HepG2 (cell line): ENCODE data around the gene SLC38A8. TPM values are rescaled to one million over a fixed set of nuclear protein-coding genes. Genes with fewer than 3 reads are reported as not detected.

ENCODE experiments used
- BORCS8-MEF2B ChIP-seq: sonication (generic); formaldehyde crosslinking; IDR thresholded peaks from 2 replicates; pipeline ENCODE4 v1.8.0; 2022; ENCODE audit warnings: mild to moderate bottlenecking, missing genetic modification reagents
- CREM ChIP-seq, 2 experiments: sonication (generic) in 1 of 2; formaldehyde crosslinking in 1 of 2; IDR thresholded peaks; 2 replicates each; pipeline versions ENCODE4 v1.4.0 to v1.6.1; 2016 to 2020; ENCODE audit warnings: antibody characterized with exemption in 1 of 2, mild to moderate bottlenecking in 1 of 2, missing genetic modification reagents in 1 of 2
- CTCF ChIP-seq: sonication (generic); formaldehyde crosslinking; IDR thresholded peaks from 2 replicates; pipeline ENCODE4 v1.5.0; 2020; ENCODE audit warnings: mild to moderate bottlenecking, missing genetic modification reagents, moderate library complexity
- DRAP1 ChIP-seq: IDR thresholded peaks from 2 replicates; pipeline ENCODE4 v1.6.1; 2016; ENCODE audit warnings: missing genetic modification reagents, missing compliant biosample characterization
- GATAD2A ChIP-seq: IDR thresholded peaks from 2 replicates; pipeline ENCODE4 v1.6.1; 2016
- KLF16 ChIP-seq, 2 experiments: sonication (generic) in 1 of 2; formaldehyde crosslinking in 1 of 2; IDR thresholded peaks; 2 replicates each; pipeline versions ENCODE4 v1.6.1 to v1.8.0; 2016 to 2023; ENCODE audit warnings: missing genetic modification reagents in 2 of 2, missing compliant biosample characterization in 1 of 2
- RELA ChIP-seq: sonication (generic); formaldehyde crosslinking; IDR thresholded peaks from 2 replicates; pipeline ENCODE4 v1.4.0; 2020; ENCODE audit warnings: missing genetic modification reagents
- SALL1 ChIP-seq: sonication (generic); formaldehyde crosslinking; IDR thresholded peaks from 2 replicates; pipeline ENCODE4 v1.8.0; 2022; ENCODE audit warnings: mild to moderate bottlenecking, missing genetic modification reagents
- SAP130 ChIP-seq: IDR thresholded peaks from 2 replicates; pipeline ENCODE4 v1.6.1; 2016; ENCODE audit warnings: low read depth
- SMAD1 ChIP-seq: sonication (generic); formaldehyde crosslinking; IDR thresholded peaks from 2 replicates; pipeline ENCODE4 v1.4.0; 2020; ENCODE audit warnings: missing genetic modification reagents, low read depth, mild to moderate bottlenecking, borderline replicate concordance
- SMC3 ChIP-seq: IDR thresholded peaks from 2 replicates; pipeline ENCODE4 v1.6.1; 2011; ENCODE audit warnings: low read length, improper control_type of control experiment
- SP1 ChIP-seq, 2 experiments: fragments of 450-650 bp in 1 of 2; sonication (generic) in 1 of 2; formaldehyde crosslinking in 1 of 2; IDR thresholded peaks; 2 replicates each; pipeline versions ENCODE4 v1.4.0 to v1.6.1; 2016 to 2020; ENCODE audit warnings: missing genetic modification reagents in 1 of 2
- SSRP1 ChIP-seq: IDR thresholded peaks from 2 replicates; pipeline ENCODE4 v1.6.1; 2016; ENCODE audit warnings: control low read depth
- TEAD3 ChIP-seq: optimal IDR thresholded peaks from 2 replicates; pipeline ENCODE3; 2016; ENCODE audit warnings: borderline replicate concordance
- ZNF136 ChIP-seq: sonication (generic); formaldehyde crosslinking; IDR thresholded peaks from 2 replicates; pipeline ENCODE4 v1.8.1; 2022; ENCODE audit warnings: low read depth, mild to moderate bottlenecking, moderate library complexity, missing genetic modification reagents
- ZNF446 ChIP-seq: sonication (generic); formaldehyde crosslinking; IDR thresholded peaks from 2 replicates; pipeline ENCODE4 v1.5.0; 2020; ENCODE audit warnings: mild to moderate bottlenecking, missing genetic modification reagents
- ZNF501 ChIP-seq: sonication (generic); formaldehyde crosslinking; IDR thresholded peaks from 2 replicates; pipeline ENCODE4 v1.5.1; 2020; ENCODE audit warnings: mild to moderate bottlenecking, moderate library complexity, missing genetic modification reagents
- ZNF550 ChIP-seq: sonication (generic); formaldehyde crosslinking; IDR thresholded peaks from 2 replicates; pipeline ENCODE4 v1.4.0; 2020; ENCODE audit warnings: mild to moderate bottlenecking, missing genetic modification reagents, borderline replicate concordance
- ZNF691 ChIP-seq: sonication (generic); formaldehyde crosslinking; IDR thresholded peaks from 2 replicates; pipeline ENCODE4 v1.4.0; 2020; ENCODE audit warnings: missing genetic modification reagents, low read depth, mild to moderate bottlenecking, borderline replicate concordance
- ZNF709 ChIP-seq: sonication (generic); formaldehyde crosslinking; IDR thresholded peaks from 2 replicates; pipeline ENCODE4 v1.5.0; 2020; ENCODE audit warnings: mild to moderate bottlenecking, missing genetic modification reagents
- ZNF740 ChIP-seq: sonication (generic); formaldehyde crosslinking; IDR thresholded peaks from 2 replicates; pipeline ENCODE4 v1.4.0; 2020; ENCODE audit warnings: missing genetic modification reagents
- ZNF772 ChIP-seq: sonication (generic); formaldehyde crosslinking; IDR thresholded peaks from 2 replicates; pipeline ENCODE4 v1.5.0; 2020; ENCODE audit warnings: mild to moderate bottlenecking, missing genetic modification reagents
- polyA plus RNA-seq, 8 experiments: library from polyadenylated mRNA; depleted of rRNA in 3 of 8; stranded (reverse) in 7 of 8; unstranded in 1 of 8; fragments of >200 nt; fragmentation: Illumina TruSeq in 4 of 8; extraction: Trizol in 4 of 8; gene quantifications; 2 replicates each; pipeline versions ENCODE4 v1.2.1 to v1.2.3, GENCODE V29; 2011 to 2016; ENCODE audit warnings: low read depth in 4 of 8, missing spikeins in 1 of 8, mixed read lengths in 1 of 8; ENCODE audit not compliant: insufficient read depth in 1 of 8
- total RNA-seq, 5 experiments: library from RNA; depleted of rRNA; stranded (reverse); fragments of >200 nt; fragmentation: Illumina TruSeq; extraction: Trizol; gene quantifications; 2 replicates each; pipeline ENCODE4 v1.2.3, GENCODE V29; 2016; ENCODE audit warnings: low read depth in 1 of 5
- TF ChIP-seq, protein P1 (sequence below): sonication (generic); formaldehyde crosslinking; IDR thresholded peaks from 2 replicates; pipeline ENCODE4 v1.4.0; 2020; ENCODE audit warnings: missing genetic modification reagents; ENCODE audit errors: not compliant biosample characterization
- TF ChIP-seq, protein P2 (sequence below): sonication (generic); formaldehyde crosslinking; IDR thresholded peaks from 2 replicates; pipeline ENCODE4 v1.9.0; 2022; ENCODE audit warnings: missing genetic modification reagents, mild to moderate bottlenecking, borderline replicate concordance

SLC38A8 gene
- total and polyA plus RNA-seq, 2 of the 13 experiments (the other 11 are each of a cell fraction or from before 2014, with no cell fraction given): 0.24 to 0.37 TPM

GRCh38 chr16:84084570-84085270, 42.1 kb upstream of the SLC38A8 start (continued):
- TF ChIP-seq ZNF550 (CRISPR knock-in tag) (0 out of 2 replicates have a peak, but pooled peaks have one; percentile 56), ZNF740 (CRISPR knock-in tag) (0 out of 2 replicates have a peak, but pooled peaks have one; percentile 36), CREM (IDR thresholded peaks at IDR 0.05) (0 out of 2 replicates have a peak, but pooled peaks have one; percentile 27), CREM (CRISPR knock-in tag; IDR thresholded peaks at IDR 0.05) (no peak), SMC3 (peak; percentile 83), GATAD2A (0 out of 2 replicates have a peak, but pooled peaks have one; percentile 31), KLF16 (CRISPR knock-in tag; IDR thresholded peaks at IDR 0.05) (0 out of 4 replicates have a peak, but pooled peaks of 1 of the 2 experiments have one; percentile 39), SAP130 (CRISPR knock-in tag) (peak; percentile 69), ZNF501 (CRISPR knock-in tag) (no peak), ZNF136 (CRISPR knock-in tag) (no peak), SSRP1 (CRISPR knock-in tag) (no peak), BORCS8-MEF2B (CRISPR knock-in tag) (0 out of 2 replicates have a peak, but pooled peaks have one; percentile 44), SP1 (IDR thresholded peaks at IDR 0.05) (no peak), SP1 (CRISPR knock-in tag; IDR thresholded peaks at IDR 0.05) (0 out of 2 replicates have a peak, but pooled peaks have one; percentile 19), SMAD1 (0 out of 2 replicates have a peak, but pooled peaks have one; percentile 47), TEAD3 (peak; percentile 22), ZNF691 (peak; percentile 93), ZNF709 (CRISPR knock-in tag) (no peak), RELA (CRISPR knock-in tag) (no peak), SALL1 (CRISPR knock-in tag) (no peak), ZNF446 (CRISPR knock-in tag) (no peak), DRAP1 (CRISPR knock-in tag) (0 out of 2 replicates have a peak, but pooled peaks have one; percentile 15), ZNF772 (CRISPR knock-in tag) (0 out of 2 replicates have a peak, but pooled peaks have one; percentile 29), CTCF (CRISPR knock-in tag) (peak; percentile 97)
- TF ChIP-seq, protein P1, sequence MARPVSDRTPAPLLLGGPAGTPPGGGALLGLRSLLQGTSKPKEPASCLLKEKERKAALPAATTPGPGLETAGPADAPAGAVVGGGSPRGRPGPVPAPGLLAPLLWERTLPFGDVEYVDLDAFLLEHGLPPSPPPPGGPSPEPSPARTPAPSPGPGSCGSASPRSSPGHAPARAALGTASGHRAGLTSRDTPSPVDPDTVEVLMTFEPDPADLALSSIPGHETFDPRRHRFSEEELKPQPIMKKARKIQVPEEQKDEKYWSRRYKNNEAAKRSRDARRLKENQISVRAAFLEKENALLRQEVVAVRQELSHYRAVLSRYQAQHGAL (CRISPR knock-in tag): no peak
- TF ChIP-seq, protein P2, sequence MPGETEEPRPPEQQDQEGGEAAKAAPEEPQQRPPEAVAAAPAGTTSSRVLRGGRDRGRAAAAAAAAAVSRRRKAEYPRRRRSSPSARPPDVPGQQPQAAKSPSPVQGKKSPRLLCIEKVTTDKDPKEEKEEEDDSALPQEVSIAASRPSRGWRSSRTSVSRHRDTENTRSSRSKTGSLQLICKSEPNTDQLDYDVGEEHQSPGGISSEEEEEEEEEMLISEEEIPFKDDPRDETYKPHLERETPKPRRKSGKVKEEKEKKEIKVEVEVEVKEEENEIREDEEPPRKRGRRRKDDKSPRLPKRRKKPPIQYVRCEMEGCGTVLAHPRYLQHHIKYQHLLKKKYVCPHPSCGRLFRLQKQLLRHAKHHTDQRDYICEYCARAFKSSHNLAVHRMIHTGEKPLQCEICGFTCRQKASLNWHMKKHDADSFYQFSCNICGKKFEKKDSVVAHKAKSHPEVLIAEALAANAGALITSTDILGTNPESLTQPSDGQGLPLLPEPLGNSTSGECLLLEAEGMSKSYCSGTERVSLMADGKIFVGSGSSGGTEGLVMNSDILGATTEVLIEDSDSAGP: 0 out of 2 replicates have a peak, but pooled peaks have one; percentile 19
